IMR-90 (cell line): ENCODE results near the gene TTC7B.
"Not testable (repeated sequence)": the region's sequence is repeated elsewhere in the genome, so short reads cannot be mapped to it uniquely, and the experiment has no call there.

Experiments used
- CTCF ChIP-seq: conservative IDR thresholded peaks from 2 replicates; pipeline ENCODE4 v1.5.1; 2012; ENCODE audit warnings: mild to moderate bottlenecking, low read depth, low read length, improper control_type of control experiment
- POLR2A ChIP-seq: IDR thresholded peaks from 2 replicates; pipeline ENCODE4 v1.6.1; 2012; ENCODE audit warnings: mild to moderate bottlenecking, low read depth, low read length
- RAD21 ChIP-seq: IDR thresholded peaks from 2 replicates; pipeline ENCODE4 v1.6.1; 2012; ENCODE audit warnings: low read length, improper control_type of control experiment

DNA sequence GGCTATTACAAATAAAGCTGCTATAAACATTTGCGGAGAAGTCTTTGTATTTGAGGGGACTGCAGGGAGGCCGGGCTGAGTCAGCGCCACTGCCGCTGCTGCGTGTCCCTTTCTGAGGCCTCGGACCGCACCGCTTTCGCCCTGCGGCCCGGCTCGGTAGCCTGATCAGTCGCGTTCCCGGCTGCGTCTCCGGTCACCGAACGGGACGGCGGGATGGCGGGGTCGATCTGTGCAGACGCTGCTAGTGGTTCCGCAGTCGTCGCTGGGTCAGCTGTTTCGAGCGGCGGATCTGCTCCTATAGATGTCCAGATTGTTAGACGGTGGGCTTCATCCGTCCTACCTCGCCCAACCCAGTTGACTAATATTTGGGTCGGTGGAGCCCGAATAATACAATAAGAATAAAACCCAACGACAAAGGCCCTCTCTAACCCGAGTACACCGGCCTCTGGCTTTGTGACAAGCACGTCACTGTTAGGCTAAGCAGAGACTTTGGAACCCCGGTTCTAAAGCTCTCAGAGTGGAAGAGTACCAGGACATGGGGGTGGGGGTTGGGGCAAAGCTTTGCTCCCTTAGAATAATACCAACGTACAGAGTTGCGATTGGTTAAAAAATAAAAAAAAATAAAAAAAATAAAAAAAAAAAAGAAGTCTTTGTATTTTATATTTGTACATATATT, 290.7 kb downstream of the TTC7B start:
- TF ChIP-seq RAD21, POLR2A, CTCF: not testable (repeated sequence)
